ENCODE data around the gene SPEM3.
"Not testable (repeated sequence)": the region's sequence is repeated elsewhere in the genome, so short reads cannot be mapped to it uniquely, and the experiment has no call there.

The SPEM3 gene

DNA sequence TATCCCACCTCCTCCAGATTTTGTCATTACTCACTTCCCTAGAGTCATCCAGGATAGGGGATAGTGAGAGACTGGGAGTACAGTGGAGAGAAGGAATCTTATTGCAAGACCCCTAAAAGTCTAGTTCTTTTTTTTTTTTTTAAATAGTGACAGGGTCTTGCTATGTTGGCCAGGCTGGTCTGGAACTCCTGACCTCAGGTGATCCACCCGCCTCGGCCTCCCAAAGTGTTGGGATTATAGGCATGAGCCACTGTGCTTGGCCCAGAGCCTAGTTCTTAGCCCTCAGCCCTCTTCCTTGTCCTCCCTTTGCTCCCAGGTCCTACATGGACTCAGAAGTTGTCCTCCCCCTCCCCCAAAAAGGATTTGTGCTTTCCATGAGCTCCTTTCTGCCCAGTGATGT is 13.5 kb downstream of the SPEM3 start:
- DNase-seq (ENCODE audit: low spot score): no peak

DNA sequence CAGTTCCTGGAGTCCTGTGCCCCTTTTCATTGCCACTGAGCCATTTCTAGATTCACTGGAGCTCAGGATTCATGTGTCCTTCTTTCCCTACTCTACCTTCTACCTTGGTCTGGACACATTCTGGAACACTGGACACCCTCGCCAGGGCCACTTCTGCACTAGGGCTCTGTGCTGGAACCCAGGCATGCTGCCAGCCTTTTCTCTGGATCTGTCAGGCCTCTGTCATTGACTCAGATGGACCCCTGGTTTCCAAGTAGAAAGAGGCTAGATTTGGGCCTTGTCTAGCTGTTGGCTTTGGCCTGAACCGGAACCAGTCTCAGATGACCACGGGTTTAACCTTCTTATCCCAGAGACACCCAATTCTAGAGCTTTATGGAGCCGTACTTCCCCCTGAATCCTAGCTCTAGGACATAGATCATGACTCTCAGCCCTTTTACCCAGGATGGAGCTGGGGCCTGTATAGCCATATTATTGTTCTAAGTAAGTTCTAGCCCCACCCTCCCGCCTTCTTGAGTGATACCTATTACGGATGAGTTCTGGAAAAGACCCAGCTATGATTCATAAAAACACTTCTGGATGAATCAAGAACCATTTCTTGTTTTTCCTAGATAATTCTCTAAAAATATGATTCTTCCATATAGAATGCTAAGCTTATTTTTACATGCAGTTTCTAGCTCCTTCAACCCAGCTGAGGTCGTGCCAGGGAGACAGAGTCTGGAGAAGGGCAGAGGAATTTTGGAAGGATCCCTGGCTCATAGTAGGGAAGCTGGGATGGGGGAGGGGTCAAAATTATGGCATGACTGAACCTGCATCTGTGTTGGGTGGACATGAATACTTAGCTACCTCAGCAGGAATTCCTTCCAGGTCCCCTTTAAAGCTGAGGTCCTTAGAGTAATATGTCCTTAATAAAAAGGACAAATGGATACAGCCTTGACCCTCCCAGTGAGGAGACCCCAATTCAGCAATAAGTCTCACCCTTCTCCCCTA is 15.1 kb downstream of the SPEM3 start:
- no peak for DNase-seq (ENCODE audit: low spot score)

GRCh38 chr17:7444682-7445618 is 16.3 kb downstream of the SPEM3 start, which contains the start of gene CHRNB1:
CHRNB1 (plus strand) TSS chr17:7445061; CDS start chr17:7445128, 67 bp downstream.
- no peak for DNase-seq (ENCODE audit: low spot score)

DNA sequence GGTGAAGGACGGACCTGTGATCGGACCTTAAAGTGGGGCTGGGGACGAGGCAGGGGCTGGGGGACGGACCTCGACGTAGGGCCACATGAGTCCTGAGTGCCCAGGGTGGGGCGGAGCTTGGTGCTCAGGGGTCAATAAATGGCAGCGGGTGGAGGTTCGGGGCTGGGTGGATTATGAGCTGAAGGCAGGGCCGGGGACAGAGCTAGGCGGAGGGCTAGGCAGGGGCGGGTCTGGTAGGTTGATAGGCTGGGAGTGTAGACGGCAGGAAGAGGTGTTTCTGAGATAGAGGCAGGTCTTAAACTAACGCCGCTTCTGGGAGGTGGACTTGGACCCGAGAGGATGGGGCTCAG is 16.9 kb downstream of the SPEM3 start:
- DNase-seq (ENCODE audit: low spot score): no peak

GRCh38 chr17:7448461-7448860 is 19.8 kb downstream of the SPEM3 start:
- DNase-seq (ENCODE audit: low spot score): no peak

DNA sequence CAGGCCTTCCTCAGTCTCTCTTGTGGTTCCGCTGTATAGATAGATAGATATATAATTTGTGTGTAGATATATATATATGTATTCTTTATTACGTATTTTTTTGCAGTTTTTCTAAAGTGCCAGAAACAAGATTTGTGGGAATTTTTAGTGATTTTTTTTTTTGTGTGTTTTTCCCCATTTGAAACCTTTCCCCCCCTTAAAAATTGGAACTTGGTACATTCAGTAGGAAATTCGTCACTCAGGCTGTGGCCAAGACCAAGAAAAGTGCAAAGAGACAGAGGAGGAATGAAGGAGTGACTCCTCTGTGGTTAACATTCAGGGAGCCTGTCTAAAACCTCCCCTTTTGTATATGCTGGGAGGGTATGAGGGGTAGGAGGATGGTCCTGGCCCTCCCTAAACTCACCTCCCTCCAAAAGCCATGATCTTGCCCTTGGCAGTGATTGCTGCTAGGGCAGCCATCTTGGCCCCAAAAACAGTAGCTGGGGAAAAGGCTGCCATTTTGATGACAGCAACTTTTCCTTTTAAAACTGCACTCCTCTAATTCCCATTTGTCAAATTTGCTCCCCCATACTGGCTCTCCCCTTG is 31.4 kb downstream of the SPEM3 start:
- DNase-seq (ENCODE audit: low spot score): no peak

- DNase-seq (ENCODE audit: low spot score): no peak
Measured at GRCh38 chr17:7460850-7461660, 32.4 kb downstream of the SPEM3 start.

GRCh38 chr17:7462474-7463371 is 34.1 kb downstream of the SPEM3 start:
- DNase-seq (ENCODE audit: low spot score): no peak

- DNase-seq (ENCODE audit: low spot score): no peak
Measured at GRCh38 chr17:7463372-7463846, 34.8 kb downstream of the SPEM3 start.

- no peak for DNase-seq (ENCODE audit: low spot score)
Measured at GRCh38 chr17:7464081-7464480, 35.4 kb downstream of the SPEM3 start.

- no peak for DNase-seq (ENCODE audit: low spot score)
Measured at GRCh38 chr17:7465597-7466275, 37.1 kb downstream of the SPEM3 start.

GRCh38 chr17:7466318-7466638 is 37.6 kb downstream of the SPEM3 start:
- no peak for DNase-seq (ENCODE audit: low spot score)

- no peak for DNase-seq (ENCODE audit: low spot score)
Measured at GRCh38 chr17:7466639-7467341, 38.1 kb downstream of the SPEM3 start.

DNA sequence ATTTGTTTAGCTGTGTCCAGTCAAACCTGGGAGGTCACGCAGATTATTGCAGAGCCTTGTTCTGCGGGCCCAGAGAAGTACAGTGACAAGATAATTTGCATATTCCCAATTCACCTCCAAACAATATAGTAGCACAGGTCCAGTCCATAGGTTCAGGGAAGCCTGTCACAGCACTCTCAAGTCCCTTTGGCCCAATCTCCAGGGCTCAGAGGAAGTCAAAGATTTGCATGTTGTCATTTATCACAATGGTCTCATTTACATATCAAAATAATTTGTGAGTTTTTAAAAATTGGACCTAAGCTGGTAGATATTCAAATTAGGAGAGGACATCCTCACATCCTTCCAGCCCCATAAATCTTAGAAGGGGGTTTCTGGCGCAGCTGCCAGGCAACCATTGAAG is 38.8 kb downstream of the SPEM3 start:
- no peak for DNase-seq (ENCODE audit: low spot score)

DNA sequence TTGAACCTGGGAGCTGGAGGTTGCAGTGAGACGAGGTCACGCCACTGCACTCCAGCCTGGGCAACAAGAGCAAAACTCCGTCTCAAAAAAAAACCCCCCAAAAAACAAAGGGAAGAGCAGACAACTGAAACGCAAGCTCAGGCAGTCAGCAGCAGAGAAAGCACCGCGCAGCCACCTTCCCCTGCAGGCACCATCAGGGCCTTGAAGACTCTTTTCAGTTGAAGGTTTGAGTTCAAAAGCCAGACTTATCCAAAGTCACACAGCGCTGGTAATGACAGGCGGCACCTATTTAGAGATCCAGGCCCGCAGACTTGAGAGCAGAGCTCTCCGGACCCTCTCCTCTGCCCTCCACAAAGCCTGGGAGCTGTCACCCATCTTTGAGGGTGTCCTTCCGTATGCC is 39.6 kb downstream of the SPEM3 start:
- no peak for DNase-seq (ENCODE audit: low spot score)

GRCh38 chr17:7468804-7469389 is 40.2 kb downstream of the SPEM3 start:
- DNase-seq (ENCODE audit: low spot score): no peak

DNA sequence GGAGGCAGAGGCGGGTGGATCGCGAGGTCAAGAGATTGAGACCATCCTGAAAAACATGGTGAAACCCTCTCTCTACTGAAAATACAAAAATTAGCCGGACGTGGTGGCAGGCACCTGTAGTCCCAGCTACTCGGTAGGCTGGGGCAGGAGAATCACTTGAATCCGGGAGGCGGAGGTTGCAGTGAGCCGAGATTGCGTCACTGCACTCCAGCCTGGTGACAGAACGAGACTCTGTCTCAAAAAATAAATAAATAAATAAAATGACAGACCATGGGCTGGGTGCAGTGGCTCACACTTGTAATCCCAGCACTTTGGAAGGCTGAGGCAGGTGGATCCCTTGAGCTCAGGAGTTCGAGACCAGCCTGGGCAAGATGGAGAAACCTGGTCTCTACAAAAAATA is 41.2 kb downstream of the SPEM3 start:
- DNase-seq (ENCODE audit: low spot score): not testable (repeated sequence)

DNA sequence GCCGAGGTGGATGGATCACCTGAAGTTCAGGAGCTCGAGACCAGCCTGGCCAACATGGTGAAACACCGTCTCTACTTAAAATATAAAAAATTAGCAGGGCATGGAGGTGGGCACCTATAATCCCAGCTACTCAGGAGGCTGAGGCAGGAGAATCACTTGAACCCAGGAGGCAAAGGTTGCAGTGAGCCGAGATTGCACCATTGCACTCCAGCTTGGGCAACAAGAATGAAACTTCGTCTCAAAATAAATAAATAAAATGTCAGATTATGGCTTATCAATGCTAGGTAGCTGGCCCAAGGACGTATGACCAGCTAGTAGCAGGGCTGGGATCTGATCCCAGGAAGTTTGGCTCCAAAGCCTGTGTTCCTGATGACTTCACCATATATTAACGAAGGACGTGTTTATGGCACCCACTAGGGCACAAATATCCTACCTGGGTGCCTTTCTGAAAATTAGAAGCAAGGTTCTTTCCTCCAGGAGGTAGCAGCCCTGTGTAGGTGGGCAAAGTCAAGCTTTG is 41.9 kb downstream of the SPEM3 start:
- DNase-seq (ENCODE audit: low spot score): not testable (repeated sequence)

- DNase-seq (ENCODE audit: low spot score): no peak
Measured at GRCh38 chr17:7471729-7472128, 43.1 kb downstream of the SPEM3 start.
